ENCODE data around the gene AGPAT4.

GRCh38 chr6:161134550-161135298 is 139.1 kb downstream of the AGPAT4 start:
- TF ChIP-seq CTCF (conservative IDR thresholded peaks at IDR 0.05), result no peak
- no peak for TF ChIP-seq EZH2 (IDR thresholded peaks at IDR 0.05; ENCODE audit: low read depth)
